GM18907 (cell line): ENCODE data around the gene ATP6V0D1.

ENCODE experiments used
- ATAC-seq: cut with Tn5 transposase; IDR thresholded peaks from one replicate; pipeline ENCODE4 v1.9.1; 2021; ENCODE audit warnings: mild to moderate bottlenecking, moderate library complexity; ENCODE audit not compliant: unreplicated experiment

ATP6V0D1 gene

GRCh38 chr16:67445913-67446907, 34.7 kb downstream of the ATP6V0D1 start:
- ATAC-seq, result no peak

- ATAC-seq, result no peak
Observed at GRCh38 chr16:67445441-67445912, 35.5 kb downstream of the ATP6V0D1 start.

GRCh38 chr16:67445126-67445426, 35.9 kb downstream of the ATP6V0D1 start:
- no peak for ATAC-seq

- ATAC-seq, result no peak
Observed at GRCh38 chr16:67444259-67445125, 36.5 kb downstream of the ATP6V0D1 start.

- ATAC-seq, result no peak
Observed at GRCh38 chr16:67443265-67443664, 37.7 kb downstream of the ATP6V0D1 start.

- ATAC-seq, result no peak
Observed at GRCh38 chr16:67442581-67443255, 38.2 kb downstream of the ATP6V0D1 start.

- no peak for ATAC-seq
Observed at GRCh38 chr16:67441907-67442306, 39.0 kb downstream of the ATP6V0D1 start.

GRCh38 chr16:67441271-67441753, 39.6 kb downstream of the ATP6V0D1 start:
- no peak for ATAC-seq

- ATAC-seq, result no peak
Observed at GRCh38 chr16:67438824-67439393, 42.0 kb downstream of the ATP6V0D1 start.

- no peak for ATAC-seq
Observed at GRCh38 chr16:67438098-67438791, 42.7 kb downstream of the ATP6V0D1 start.

- ATAC-seq, result no peak
Observed at GRCh38 chr16:67437513-67437912, 43.4 kb downstream of the ATP6V0D1 start.

GRCh38 chr16:67436640-67437193, 44.2 kb downstream of the ATP6V0D1 start:
- ATAC-seq, result no peak

GRCh38 chr16:67435758-67436164, 45.2 kb downstream of the ATP6V0D1 start:
- ATAC-seq, result no peak

GRCh38 chr16:67433131-67433719, 47.7 kb downstream of the ATP6V0D1 start:
- ATAC-seq, result no peak

- ATAC-seq, result no peak
Observed at GRCh38 chr16:67432506-67432890, 48.5 kb downstream of the ATP6V0D1 start.

- ATAC-seq, result no peak
Observed at GRCh38 chr16:67431775-67432505, 49.0 kb downstream of the ATP6V0D1 start.

GRCh38 chr16:67430977-67431774, 49.8 kb downstream of the ATP6V0D1 start, which contains the start of gene HSD11B2:
Gene HSD11B2 (plus strand): TSS chr16:67431121. CDS start chr16:67431249, 128 bp downstream.
- no peak for ATAC-seq
